ENCODE results near the gene C6orf89. TPM values are rescaled to one million over a fixed set of nuclear protein-coding genes. Genes with fewer than 3 reads are reported as not detected.
"Not testable (repeated sequence)": the region's sequence is repeated elsewhere in the genome, so short reads cannot be mapped to it uniquely, and the experiment has no call there.

C6orf89 gene
- total and polyA plus RNA-seq, 8 donors: 11.6 to 39.2 (median 30.6) TPM

DNA sequence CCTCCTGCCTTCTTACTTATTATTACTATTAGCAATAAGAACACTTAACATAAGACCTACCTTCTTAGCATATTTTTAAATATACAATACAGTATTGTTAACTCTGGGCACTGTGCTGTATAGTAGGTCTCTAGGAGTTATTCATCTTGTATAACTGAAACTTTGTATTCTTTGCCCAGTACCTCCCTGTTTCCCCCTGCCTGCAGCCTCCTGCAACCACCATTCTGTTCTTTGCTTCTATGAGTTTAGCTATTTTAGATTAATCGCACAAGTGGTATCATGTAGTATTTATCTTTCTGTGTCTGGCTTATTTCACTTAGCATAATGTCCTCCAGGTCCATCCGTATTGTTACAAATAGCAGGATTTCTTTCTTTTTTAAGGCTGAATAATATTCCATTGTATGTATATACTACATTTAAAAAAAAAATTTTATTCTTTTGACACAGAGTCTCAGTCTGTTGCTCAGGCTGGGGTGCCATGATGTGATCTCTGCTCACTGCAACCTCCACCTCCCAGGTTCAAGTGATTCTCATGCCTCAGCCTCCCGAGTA is 4.4 kb downstream of the C6orf89 start:
- Histone ChIP-seq H3K36me3 (no peaks in the 10 kb centered on the region), H3K27me3 (no peaks in the 10 kb centered on the region), H3K9me3 (no peaks in the 10 kb centered on the region), H3K27ac (no peak overlapping the region), H3K4me1 (peaks cover 3 to 10% (median 10%) of the 10 kb centered on the region in 3 donors), H3K4me3 (no peak overlapping the region)
- FAIRE-seq (no peak), ATAC-seq (no peak), DNase-seq (no peak)
- 90 to 91% methylated on average over 3 of the region's 3 CpGs for WGBS, 2 donors
- TF ChIP-seq, protein P1, sequence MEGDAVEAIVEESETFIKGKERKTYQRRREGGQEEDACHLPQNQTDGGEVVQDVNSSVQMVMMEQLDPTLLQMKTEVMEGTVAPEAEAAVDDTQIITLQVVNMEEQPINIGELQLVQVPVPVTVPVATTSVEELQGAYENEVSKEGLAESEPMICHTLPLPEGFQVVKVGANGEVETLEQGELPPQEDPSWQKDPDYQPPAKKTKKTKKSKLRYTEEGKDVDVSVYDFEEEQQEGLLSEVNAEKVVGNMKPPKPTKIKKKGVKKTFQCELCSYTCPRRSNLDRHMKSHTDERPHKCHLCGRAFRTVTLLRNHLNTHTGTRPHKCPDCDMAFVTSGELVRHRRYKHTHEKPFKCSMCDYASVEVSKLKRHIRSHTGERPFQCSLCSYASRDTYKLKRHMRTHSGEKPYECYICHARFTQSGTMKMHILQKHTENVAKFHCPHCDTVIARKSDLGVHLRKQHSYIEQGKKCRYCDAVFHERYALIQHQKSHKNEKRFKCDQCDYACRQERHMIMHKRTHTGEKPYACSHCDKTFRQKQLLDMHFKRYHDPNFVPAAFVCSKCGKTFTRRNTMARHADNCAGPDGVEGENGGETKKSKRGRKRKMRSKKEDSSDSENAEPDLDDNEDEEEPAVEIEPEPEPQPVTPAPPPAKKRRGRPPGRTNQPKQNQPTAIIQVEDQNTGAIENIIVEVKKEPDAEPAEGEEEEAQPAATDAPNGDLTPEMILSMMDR (IDR thresholded peaks at IDR 0.05): no peak
- intact Hi-C loops (cut with DNase I): no loop called here

DNA sequence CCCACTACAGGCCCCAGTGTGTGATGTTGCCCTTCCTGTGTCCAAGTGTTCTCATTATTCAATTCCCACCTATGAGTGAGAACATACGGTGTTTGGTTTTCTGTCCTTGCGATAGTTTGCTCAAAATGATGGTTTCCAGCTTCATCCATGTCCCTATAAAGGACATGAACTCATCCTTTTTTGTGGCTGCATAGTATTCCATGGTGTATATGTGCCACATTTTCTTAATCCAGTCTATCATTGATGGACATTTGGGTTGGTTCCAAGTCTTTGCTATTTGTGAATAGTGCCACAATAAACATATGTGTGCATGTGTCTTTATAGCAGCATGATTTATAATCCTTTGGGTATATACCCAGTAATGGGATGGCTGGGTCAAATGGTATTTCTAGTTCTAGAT is 5.4 kb downstream of the C6orf89 start:
- ATAC-seq; H3K36me3 ChIP-seq; H3K4me1 ChIP-seq; H3K4me3 ChIP-seq; DNase-seq; H3K27me3 ChIP-seq; H3K9me3 ChIP-seq; intact Hi-C loops (cut with DNase I); H3K27ac ChIP-seq; FAIRE-seq: not testable (repeated sequence)
- WGBS, 2 donors: 100% methylated on average over 2 of the region's 2 CpGs

DNA sequence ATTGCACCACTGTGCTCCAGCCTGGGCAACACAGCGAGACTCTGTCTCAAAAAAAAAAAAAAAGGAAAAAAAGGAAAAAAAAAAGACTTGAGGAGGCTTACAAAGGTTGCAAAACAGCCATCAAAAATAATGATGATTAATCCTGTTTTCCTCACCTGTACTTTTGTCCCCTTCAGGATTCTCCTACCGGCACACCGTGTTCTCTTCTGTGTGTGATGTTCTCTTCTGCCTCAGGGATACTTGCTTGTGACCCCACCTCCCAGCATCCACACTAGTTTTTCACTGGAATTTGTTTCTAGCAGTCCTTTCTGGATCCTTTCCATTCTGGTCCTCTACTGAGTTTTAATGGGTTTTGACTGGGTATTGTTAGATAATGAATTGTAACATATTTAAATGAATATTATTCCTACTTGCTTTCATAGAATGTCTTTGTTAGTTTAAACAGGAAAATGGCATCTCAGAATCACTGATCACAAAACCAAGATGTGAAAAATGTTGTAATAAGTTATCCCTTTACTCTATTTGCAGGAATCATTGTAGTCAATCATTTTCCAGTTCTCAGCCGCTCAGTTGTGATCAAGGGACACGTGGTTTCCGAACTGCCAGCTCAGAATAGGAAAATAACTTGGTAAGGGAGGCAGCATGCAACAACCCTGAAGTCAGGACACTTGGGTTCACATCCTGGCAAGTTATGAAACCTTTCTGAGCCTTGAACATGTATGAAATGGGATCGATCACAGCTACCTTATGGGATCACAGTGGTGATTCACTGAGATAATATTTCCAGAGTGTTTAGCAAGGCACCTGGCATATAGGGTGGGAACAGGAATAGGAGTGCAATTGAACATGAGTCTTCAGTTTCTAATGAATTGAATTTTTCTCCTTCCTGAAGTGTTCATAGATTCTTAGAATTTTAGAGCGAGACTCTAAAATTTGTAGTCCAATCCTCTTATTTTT is 8.5 kb downstream of the C6orf89 start:
- peaks cover 0 to 4% (median 2%) of the 10 kb centered on the region in 3 donors for H3K36me3 ChIP-seq
- H3K4me1 ChIP-seq: no peaks in the 10 kb centered on the region
- intact Hi-C loops (cut with DNase I): no loop called here
- H3K4me3 ChIP-seq: no peak overlapping the region
- H3K9me3 ChIP-seq: no peaks in the 10 kb centered on the region
- WGBS, 2 donors: 82 to 85% methylated on average over 8 of the region's 8 CpGs
- no peak overlapping the region for H3K27ac ChIP-seq
- FAIRE-seq (no peak), ATAC-seq (peak in 1 of 4 donors; percentile 34), DNase-seq (no peak)
- no peaks in the 10 kb centered on the region for H3K27me3 ChIP-seq
- TF ChIP-seq, protein P1 (IDR thresholded peaks at IDR 0.05): no peak

DNA sequence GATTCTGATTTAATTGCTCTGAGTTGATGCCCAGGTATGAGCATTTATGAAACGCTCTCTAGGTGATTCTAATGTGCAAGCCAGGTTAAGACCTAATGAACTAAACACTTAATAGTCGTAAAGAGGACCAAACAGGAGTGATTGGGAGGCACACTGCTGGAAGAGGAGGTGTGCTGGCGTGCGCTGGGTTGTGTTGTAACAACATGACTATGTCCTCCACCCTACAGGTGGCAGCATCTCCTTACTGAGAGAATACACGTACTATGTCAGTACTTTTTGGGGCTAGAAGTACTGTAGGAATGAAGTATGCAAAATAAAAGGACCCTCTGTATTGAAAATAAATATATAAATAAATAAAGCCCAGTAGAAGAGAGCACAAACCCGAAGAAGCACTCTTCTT is 11.9 kb downstream of the C6orf89 start:
- peak in 3 of 4 donors; percentile 52 to 64 (median 57) for ATAC-seq
- intact Hi-C loops (cut with DNase I): no loop called here
- FAIRE-seq: no peak
- TF ChIP-seq, protein P1 (IDR thresholded peaks at IDR 0.05): no peak
- DNase-seq: no peak
- Histone ChIP-seq H3K4me3 (no peak overlapping the region), H3K4me1 (no peaks in the 10 kb centered on the region), H3K36me3 (peaks cover 0 to 38% (median 11%) of the 10 kb centered on the region in 3 donors), H3K27me3 (no peaks in the 10 kb centered on the region), H3K9me3 (no peaks in the 10 kb centered on the region), H3K27ac (no peak overlapping the region)
- WGBS, 2 donors: 84 to 86% methylated on average over 6 of the region's 6 CpGs

DNA sequence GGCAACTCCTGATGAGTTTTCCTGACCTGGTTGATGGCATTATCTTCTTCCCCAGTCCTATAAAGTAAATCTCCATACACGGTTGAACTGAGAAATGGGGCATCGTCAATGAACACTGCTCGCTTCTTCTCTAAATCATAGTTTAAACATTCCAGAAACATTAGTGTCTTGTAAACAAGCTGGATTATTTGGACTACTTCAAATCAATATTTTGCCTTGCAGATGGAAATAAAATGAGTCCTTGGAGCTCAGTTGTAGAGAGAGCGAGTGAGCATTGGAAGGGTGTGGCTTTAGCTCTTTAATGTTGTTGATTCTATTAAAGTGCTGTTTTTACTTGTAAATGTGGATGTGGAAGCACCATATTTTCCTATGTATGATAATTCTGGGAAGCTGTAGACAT is 18.4 kb downstream of the C6orf89 start:
- no peak for DNase-seq
- Histone ChIP-seq H3K27me3 (no peaks in the 10 kb centered on the region), H3K4me3 (no peak overlapping the region), H3K9me3 (no peaks in the 10 kb centered on the region), H3K27ac (no peak overlapping the region), H3K36me3 (peaks cover 0 to 42% (median 11%) of the 10 kb centered on the region in 3 donors), H3K4me1 (peaks cover 27 to 33% (median 30%) of the 10 kb centered on the region in 3 donors)
- TF ChIP-seq, protein P1 (IDR thresholded peaks at IDR 0.05): no peak
- ATAC-seq: no peak
- intact Hi-C loops (cut with DNase I): loop anchor here in 1 of 3 donors (10.0 kb wide), 1 partner anchor 71 kb away; no protein-coding TSS in a partner anchor
- FAIRE-seq: no peak
- WGBS, 2 donors: 56 to 66% methylated on average over 4 of the region's 4 CpGs

Data from pancreas (tissue), 10 donors.